GM19240 (cell line): Measurements from ENCODE around the gene KRT20.
"Not testable (repeated sequence)": the region's sequence is repeated elsewhere in the genome, so short reads cannot be mapped to it uniquely, and the experiment has no call there.

ENCODE experiments used
- DNase-seq: peaks from one replicate; pipeline ENCODE4 v3.0.0; 2011; ENCODE audit warnings: low spot score; ENCODE audit not compliant: insufficient read length

The KRT20 gene, protein sequence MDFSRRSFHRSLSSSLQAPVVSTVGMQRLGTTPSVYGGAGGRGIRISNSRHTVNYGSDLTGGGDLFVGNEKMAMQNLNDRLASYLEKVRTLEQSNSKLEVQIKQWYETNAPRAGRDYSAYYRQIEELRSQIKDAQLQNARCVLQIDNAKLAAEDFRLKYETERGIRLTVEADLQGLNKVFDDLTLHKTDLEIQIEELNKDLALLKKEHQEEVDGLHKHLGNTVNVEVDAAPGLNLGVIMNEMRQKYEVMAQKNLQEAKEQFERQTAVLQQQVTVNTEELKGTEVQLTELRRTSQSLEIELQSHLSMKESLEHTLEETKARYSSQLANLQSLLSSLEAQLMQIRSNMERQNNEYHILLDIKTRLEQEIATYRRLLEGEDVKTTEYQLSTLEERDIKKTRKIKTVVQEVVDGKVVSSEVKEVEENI

DNA sequence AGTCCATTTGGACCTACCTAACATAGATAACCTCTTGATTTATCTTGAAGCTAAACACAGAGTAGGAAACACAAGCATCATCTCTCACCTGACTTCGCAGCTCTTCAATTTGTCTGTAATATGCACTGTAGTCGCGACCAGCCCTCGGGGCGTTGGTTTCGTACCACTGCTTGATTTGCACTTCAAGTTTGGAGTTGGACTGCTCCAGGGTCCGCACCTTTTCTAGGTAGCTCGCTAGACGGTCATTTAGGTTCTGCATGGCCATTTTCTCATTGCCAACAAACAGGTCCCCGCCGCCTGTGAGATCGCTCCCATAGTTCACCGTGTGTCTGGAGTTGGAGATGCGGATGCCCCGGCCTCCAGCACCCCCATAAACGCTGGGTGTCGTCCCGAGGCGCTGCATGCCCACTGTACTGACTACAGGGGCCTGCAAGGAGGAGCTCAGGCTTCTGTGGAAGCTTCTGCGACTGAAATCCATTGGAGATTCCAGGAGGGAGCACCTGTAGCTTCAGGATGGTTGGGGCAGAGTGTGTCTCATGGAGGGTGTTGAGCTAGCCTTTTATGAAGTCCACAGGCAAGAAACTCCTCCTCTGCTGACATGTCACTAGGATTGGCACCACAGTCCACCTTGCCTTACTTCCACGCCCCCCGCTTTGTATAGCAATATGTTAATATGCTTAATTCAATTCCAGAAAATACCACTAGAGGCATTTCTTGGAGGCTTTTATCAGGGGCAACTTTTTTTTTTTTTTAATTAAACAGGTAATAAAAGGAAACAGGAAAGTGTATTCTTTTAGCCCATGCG lies at the start of gene KRT20:
KRT20 (minus strand) TSS at position 535 of the 805 bp plus-strand sequence; CDS start at position 478, 57 bp downstream.
- DNase-seq: no peak

DNA sequence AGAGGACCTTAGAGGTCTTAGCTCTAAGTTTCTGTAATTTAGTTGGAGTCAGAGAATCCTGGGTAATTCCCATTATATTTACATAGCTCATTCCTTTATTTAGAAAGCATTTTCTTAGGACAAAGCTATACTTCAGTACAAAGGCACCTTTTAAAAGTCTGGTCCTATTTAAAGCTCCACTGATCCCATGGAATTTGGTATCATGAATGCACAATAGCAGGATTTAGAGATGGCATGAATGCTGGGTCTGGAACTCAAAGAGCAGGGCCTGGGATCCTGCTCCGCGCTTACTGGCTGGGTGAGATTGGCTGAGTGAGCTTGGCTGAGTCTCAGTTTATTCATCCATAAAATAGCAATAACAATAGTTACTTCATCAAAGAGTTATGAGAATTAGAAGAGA lies 47.6 kb upstream of the KRT20 start:
- DNase-seq: no peak

DNA sequence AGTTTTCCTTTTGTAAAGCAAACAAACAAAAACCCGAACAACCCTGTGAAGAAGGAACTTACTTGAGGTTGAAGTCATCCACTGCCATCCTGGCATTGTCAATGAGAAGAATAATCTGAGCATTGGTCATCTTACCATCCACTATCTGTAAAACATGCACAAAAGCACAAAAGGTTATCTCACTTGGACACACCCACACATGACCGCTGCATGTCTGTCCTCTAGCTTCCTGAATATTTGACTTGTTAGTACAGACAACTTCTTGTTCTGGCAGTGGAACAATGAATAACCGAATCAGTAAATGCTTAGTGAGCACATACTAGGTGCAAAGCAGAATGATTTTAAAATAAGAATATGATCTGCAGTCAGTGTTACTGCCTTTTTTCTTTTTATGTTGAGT lies 46.3 kb upstream of the KRT20 start:
- no peak for DNase-seq

DNA sequence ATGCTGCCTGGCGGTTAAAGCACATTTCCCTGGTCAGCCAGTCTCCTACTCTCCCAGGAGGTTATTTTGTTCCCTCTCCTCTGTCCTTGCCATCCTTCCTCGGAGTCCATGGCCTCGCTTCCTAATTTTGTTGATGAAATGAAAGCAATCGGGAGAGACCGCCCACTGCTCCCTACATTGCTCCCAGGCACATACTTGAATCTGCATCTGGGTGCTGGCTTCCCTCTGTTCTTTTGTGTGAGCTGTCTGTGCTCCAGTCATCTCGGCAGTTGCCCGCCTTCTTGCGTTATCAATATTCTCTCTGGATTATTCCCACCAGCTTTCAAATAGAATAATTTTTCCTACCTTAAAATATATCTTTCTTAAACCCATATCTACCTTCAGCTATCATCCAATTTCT lies 41.3 kb upstream of the KRT20 start:
- no peak for DNase-seq

DNA sequence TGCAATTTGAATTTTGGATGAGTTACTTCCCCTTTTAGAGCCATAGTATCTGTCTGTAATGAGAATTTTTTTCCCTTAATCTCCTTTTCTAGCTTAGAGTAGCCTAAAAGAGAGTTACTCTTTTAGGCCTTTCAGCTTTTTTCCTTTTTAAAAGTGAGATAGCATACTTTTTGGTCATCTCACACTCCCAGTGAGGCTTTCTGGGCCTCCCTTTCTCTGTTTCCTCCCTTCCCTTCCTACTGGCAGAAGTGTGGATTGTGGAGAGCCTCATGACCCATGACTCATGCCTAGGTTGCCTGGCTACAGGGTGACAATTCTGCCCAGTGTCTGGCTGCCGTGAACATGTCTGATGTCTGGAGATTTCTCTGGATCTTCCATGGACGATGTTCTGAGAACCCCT lies 37.2 kb upstream of the KRT20 start:
- no peak for DNase-seq

DNA sequence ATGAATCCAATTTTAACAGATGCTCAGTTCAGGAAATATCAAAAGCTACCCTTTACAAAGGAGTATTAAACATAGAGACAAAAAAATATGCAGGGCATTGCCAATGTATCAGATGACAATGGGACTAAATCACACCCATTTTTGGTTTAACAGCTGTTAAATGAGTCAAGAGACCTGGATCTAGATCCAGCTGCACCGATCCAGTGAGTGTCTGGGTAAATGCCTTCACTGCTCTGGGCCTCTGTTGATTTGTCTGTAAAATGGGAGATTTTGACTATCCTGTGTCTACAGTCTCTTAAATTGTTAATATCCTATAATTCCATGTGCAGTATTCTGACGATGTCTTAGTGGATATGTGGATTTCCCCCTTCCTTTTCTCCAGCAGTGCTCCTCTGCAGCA lies 36.0 kb upstream of the KRT20 start:
- no peak for DNase-seq

DNA sequence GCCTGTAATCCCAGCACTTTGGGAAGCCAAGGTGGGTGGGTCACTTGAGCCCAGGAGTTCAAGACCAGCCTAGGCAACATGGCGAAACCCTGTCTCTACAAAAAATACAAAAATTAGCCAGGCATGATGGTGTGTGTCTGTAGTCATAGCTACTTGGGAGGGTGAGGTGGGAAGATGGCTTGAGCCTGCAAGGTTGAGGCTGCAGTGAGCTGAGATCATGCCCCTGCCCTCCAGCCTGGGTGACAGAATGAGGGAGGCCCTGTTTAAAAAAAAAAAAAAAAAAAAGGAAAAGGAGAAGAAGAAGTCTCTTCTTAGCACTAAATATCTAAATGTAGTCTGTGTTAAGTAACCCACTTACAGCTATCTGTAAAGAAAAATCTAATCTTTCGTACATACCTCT lies 32.1 kb upstream of the KRT20 start:
- DNase-seq: not testable (repeated sequence)

DNA sequence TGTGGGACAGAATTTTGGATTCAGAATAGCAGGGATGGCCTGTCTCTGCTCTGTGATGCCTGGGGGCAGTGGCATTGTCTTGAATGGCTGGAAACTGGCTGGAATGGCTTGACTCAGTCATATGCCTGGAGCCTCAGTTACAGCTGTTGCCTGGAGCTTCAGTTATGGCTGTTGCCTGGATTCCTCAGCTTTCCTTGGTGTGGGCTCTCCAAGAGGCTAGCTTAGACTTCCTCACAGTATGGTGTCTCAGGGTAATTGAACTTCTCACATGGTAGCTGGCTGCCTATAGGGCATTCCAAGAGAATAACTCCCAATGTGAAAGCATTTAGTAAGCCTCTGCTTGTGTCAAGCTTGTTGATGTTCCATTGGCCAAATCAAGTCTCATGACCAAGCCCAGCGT lies 31.3 kb upstream of the KRT20 start:
- DNase-seq: no peak

DNA sequence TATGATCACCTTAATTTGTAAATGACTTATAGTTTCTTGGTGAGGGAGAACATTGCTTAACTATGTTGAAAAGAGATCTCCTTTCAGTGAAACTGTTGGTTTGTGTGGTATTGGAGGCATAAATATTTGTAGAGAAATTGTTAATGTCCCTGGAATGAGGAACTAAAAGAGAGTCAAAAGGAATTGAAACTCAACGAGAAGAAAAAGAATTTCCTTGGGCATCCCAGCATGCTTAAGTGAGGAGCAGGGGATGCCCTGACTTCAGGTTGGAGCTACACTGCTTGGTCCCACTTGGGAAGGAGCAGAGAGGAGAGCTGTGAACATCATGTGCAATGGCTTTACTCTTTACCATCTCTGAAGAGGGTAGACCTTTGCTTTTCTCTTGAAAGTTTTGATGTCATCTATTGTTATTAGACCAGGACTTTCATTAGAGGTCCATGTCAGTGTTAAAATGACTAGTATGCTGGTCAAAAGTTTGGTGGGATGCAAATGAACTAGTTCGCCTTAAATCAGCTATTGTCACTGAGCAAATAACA lies 30.7 kb upstream of the KRT20 start:
- no peak for DNase-seq

DNA sequence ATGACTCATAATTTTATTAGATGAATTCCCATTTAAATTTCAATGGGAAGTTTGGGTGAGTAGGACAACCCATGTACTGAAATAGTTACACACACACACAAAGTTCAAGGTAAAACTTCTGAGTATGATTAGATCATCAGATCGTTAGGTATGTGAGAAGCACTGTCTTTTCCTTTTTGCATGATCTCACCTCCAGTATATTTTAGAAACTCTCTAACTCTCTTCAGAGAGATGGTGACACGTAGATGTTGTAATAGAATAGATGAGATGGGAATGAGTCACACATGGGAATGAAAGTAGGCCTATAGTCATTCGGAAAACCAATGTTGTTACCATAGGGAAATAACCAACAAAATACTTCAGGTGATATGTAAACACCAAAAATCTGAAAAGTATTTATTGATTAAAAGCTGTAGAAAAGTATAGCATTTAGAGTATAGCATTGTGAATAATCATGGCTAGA lies 30.2 kb upstream of the KRT20 start:
- no peak for DNase-seq

DNA sequence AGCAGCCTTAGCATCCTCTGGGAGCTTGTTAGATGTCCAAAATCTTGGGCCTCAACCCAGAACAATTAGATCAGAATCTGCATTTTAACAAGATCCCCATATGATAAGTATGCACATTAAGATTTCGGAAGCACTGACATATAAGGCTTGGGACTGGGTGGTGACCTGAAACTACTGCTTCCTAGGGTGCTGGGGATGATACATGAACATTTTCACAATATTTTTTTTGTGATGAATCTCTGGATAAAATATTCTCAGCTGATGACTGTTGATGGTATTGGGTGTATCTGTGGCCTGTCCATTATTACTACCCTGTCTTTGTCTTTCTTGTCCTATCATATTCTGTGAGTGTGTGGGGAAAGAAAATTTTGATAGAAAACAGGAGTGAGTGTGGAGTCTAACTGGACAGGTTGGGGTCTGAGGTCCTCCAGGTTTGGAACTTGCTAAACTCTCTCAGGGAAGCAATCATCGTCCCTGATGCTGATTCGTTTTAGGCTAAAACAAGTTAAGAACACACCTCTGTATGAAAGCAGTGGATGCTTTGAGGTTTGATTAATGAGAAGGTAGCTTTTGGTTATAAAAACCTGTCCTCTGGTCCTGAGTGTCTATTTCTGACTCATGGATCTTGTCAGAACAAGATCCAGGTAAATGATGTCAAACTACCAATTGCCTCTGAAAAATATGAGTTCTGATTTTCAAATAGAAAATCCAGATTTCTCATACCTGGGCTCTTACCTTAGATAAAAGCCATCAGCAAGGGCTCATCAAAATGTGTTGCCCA lies 29.2 kb upstream of the KRT20 start:
- no peak for DNase-seq

DNA sequence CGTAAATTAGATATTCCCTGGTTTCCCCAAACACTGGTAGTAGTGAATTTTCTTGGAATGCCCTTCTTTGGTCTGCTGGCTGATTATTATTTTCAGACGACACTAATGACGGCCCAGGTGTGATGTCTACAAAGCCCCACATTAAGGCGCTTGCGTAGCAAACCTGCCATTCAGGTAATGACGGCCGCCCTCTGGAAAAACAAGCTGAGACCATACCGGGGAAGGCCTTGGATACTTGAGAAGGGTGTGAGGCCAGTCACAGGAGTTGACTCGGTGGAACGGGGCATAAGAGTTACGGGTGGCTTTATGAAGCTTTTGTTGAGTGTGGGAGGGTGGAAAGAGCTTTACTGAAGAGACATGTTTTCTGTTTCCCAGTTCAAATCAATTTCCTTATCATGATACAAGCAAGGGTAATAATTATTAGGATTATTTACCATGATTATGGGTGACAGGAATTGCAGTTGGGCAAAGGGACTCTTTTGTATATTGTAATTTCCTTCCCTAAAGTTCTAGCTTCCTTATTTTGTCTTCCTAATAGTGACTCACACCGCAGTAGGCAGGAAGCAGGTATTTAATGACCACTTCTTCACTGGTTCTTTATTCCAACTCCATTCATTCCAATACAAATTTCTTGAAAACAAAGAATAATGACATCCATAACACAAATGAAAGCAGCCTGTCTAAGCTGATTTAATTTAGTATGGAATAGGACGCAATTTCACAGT lies 27.6 kb upstream of the KRT20 start:
- no peak for DNase-seq

DNA sequence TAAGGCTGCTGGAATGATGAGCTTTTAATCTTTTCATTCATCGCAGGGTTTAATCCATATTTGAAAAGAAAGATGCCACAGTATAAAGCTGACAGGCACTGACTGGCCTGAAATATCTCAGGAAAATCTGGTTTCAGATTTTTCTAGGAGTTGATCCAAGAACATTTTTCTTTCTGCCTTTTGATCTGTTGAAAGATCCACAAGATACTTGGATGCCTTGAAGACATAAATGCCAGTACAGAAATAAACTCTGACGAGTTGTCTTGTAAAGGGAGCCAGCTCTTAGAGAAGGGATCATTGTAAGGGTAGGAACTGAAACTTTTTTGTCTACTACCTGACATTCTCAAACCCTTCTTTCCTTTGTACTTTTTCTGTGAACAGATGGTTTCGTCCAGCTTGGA lies 25.4 kb upstream of the KRT20 start:
- no peak for DNase-seq

DNA sequence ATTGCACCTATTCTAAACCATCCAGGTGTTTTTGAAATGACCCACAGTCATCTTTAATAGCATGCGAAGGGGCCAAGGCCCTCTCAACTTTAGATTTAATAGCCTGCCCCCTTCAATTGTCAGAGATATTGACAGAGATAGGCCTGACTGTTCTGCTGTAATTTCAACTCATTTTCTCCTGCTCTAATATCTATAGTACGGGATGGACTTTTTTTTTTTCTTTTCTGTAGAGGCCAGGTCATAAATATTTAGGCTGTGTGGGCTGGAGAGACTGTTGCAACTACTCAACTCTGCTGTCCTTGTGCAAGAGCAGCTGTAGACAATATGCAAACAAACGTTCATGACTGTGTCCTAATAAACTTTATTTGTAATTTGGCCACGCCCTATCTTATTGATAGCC lies 24.7 kb upstream of the KRT20 start:
- no peak for DNase-seq

DNA sequence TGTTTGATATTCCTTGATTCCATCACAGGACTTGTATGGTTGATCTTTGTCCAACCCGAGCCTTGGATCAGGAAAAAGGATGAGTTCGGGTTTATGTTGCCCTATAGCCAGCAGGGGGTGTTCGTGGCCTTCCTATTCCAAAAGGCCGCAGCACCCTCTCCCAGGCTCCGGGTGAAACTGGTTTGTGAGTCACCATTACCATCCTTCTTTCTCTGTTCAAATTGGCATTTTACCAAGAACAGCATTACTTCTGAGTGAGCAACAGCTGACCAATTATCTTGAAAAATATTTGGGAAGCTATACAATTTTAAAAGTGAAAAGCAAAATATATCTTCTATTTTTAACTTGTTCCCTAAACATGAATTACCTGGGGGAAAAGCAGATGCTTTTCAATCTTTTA lies 24.3 kb upstream of the KRT20 start:
- DNase-seq: peak; percentile 26

DNA sequence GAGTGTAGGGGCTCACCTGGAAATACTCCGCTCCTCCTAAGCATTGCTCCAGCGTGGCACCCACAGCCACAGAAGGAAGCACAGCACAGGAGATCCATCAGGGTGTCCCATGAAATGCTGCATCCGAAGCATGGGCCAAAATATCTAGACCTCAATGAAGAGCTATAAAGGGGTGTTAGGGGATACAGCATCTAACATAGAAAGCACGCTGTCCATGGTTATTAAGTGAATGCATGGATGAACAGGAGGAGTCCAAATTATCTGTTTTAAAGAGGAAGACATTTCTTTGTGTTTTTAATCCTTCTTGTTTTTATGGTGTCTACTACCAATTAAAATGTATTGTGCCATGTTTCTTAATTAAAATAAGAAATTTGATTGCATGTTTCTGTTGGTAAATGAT lies 21.6 kb upstream of the KRT20 start:
- no peak for DNase-seq

DNA sequence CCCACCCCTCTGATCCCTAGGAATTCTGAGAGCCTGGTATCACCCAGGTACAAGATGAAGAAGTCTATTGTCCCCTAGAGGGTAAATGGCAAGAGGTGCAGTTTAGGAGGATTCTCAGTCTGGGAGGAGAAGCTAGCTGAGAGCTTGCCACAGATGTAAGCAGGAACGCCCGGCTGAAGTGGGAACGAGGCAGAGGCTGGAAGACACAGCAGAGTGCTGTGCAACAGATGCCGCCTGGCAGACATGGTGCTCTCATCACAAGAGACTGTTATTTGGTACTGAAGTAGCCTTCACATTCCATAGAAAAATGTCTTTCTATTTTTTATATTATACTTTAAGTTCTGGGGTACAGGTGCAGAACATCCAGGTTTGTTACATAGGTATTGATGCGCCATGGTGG lies 20.3 kb upstream of the KRT20 start:
- no peak for DNase-seq

DNA sequence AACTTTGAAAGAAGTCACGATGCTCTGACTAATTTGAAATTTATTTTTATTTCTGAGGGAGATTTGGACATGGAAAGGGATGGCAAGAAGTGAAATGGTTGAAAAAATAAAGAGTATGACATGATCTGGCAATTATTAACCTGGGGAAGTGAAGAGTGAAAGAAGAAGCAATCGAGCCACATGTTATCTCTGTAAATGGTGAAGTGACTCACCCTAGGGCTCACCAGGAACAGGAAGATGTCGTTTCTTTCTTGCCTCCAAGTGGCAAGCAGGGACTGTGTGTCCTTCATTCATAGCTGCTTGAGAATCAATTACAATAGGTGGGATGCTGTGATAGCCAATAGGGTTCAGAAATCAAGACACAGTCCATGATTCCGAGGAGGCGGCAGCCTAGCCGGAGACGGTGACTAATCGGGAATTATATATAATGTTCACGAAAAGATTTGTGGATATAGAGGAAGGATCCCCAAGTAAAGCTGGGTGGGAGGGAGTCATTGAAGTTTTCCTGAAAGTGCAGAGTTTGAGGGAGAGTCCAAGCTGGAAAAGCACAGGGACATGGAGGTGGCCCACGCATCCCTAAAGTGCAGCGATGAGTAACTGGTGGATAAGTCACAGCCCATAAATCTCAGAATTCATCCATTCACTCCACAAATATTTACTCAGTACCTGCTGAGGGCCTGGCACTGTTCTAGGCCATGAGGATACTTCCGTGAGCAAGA lies 18.2 kb upstream of the KRT20 start:
- no peak for DNase-seq

DNA sequence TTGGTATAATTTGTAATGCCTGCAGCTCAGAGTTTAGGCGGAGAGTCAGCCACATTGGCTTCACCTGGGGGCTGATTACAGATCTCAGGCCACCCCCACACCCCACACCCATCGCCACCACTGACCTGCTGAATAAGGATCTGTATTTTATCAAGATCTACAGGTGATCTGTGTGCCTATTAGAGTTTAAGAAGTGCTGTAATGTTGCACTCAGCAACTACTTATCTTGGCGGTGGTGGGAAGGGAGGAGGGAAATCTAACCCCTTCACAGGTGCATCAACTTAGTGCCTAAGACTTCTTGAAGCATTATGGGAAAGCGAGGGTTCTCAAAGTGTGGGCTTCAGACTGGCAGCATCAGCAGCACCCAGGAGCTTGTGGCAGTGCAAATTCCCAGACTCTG lies 17.5 kb upstream of the KRT20 start:
- DNase-seq: no peak

DNA sequence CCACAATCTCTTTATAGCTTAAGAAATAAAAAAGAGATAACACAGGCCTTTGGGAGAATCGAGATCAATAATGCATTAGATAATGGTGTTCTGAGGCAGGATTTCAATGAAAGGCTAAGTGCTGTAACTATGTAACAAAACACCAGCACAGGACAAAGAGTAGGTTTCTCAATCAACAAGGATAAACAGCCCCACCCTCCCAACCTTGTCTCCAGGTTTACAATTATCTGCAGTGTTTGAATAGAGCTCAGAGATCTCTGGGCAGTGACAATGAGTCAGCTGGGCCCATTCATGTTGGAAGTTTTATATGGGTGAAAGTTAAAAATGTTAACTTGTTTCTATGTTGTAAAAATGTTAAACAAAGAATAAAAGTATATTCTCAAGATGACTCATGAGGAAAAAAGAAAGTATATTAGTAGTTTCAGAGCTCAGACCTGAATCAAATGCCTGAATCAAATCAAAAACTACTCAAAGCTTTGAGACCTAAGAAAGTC lies 17.0 kb upstream of the KRT20 start:
- no peak for DNase-seq
